ENCODE measurements around the gene FAM83C. TPM values are rescaled to one million over a fixed set of nuclear protein-coding genes. Genes with fewer than 3 reads are reported as not detected.

The FAM83C gene
- total RNA-seq (2022; extraction: Qiagen RNA extraction; ENCODE audit: low read depth) = 0.05 to 0.13 TPM (median 0.09 TPM) in 4 of 5 replicates, not detected in the other

GRCh38 chr20:35291654-35292503, at the start of gene FAM83C:
Gene FAM83C (minus strand): TSS chr20:35292425. CDS start chr20:35292304, 121 bp downstream.

GRCh38 chr20:35284267-35284991, 7.8 kb downstream of the FAM83C start, which contains the start of gene EIF6:
Gene EIF6 (minus strand): TSS chr20:35284772. CDS start chr20:35284487, 285 bp downstream.

GRCh38 chr20:35277531-35278395, 14.5 kb downstream of the FAM83C start, which contains the start of gene MMP24OS:
Gene MMP24OS (minus strand): TSS chr20:35278122. CDS start chr20:35277929, 193 bp downstream.

Other genes with a start within 250 kb of the FAM83C start
- gene TRPC4AP, start 199.6 kb downstream of the FAM83C start, total RNA-seq (2022; extraction: Qiagen RNA extraction; ENCODE audit: low read depth) = 48.3 to 58.1 TPM (median 54.8 TPM) in 5 replicates
- gene EDEM2, start 145.1 kb downstream of the FAM83C start, total RNA-seq (2022; extraction: Qiagen RNA extraction; ENCODE audit: low read depth) = 43.3 to 54.9 TPM (median 47.3 TPM) in 5 replicates
- 92.1 to 131 TPM (median 130 TPM) in 5 replicates for gene PROCR, start 120.4 kb downstream of the FAM83C start, total RNA-seq (2022; extraction: Qiagen RNA extraction; ENCODE audit: low read depth)
- gene MMP24, start 65.7 kb downstream of the FAM83C start, total RNA-seq (2022; extraction: Qiagen RNA extraction; ENCODE audit: low read depth) = 15.4 to 20.7 TPM (median 20.1 TPM) in 5 replicates
- 52.3 to 87.0 TPM (median 83.4 TPM) in 5 replicates for gene MMP24OS, start 14.3 kb downstream of the FAM83C start, total RNA-seq (2022; extraction: Qiagen RNA extraction; ENCODE audit: low read depth)
- gene EIF6, start 7.7 kb downstream of the FAM83C start, total RNA-seq (2022; extraction: Qiagen RNA extraction; ENCODE audit: low read depth) = 343 to 441 TPM (median 381 TPM) in 5 replicates
- 30.8 to 41.1 TPM (median 32.5 TPM) in 5 replicates for gene UQCC1, start 119.5 kb upstream of the FAM83C start, total RNA-seq (2022; extraction: Qiagen RNA extraction; ENCODE audit: low read depth)
- gene GDF5, start 145.8 kb upstream of the FAM83C start, total RNA-seq (2022; extraction: Qiagen RNA extraction; ENCODE audit: low read depth) = not detected in 5 replicates
- gene CEP250, start 163.2 kb upstream of the FAM83C start, total RNA-seq (2022; extraction: Qiagen RNA extraction; ENCODE audit: low read depth) = 21.8 to 25.4 TPM (median 23.2 TPM) in 5 replicates
- not detected in 5 replicates for gene C20orf173, start 237.2 kb upstream of the FAM83C start, total RNA-seq (2022; extraction: Qiagen RNA extraction; ENCODE audit: low read depth)
- gene ERGIC3, start 249.7 kb upstream of the FAM83C start, total RNA-seq (2022; extraction: Qiagen RNA extraction; ENCODE audit: low read depth) = 215 to 255 TPM (median 242 TPM) in 5 replicates